Measurements from ENCODE around the gene SLC6A6. TPM values are rescaled to one million over a fixed set of nuclear protein-coding genes. Genes with fewer than 3 reads are reported as not detected.

SLC6A6 gene
- total and polyA plus RNA-seq, 2 experiments from 2014 or later, result 30.7 to 58.9 TPM

DNA sequence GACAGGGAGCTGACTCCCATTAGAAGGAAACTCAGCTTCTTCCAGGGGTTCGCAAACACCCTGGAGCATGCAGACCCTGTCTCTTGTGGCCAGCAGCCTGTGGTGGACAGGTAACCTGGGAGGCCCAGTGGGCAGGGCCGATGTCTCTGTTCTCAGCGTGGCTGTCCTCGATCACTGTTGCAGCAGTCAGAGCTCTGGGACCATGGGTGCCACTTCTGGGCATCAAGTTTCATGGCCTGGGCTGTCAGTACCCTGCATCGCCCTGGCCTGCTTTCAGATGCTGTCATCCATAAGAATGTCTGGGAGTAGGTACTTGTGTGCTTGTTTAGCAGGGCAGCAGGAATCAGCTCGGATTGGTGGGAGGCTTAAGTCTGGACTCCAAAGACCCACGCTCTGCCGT is 54.4 kb downstream of the SLC6A6 start:
- DNase-seq (ENCODE audit: low spot score), result no peak
- no peaks in the 10 kb centered on the region for H3K9me3 ChIP-seq (ENCODE audit: low read depth)
- 94% methylated on average over 8 of the region's 8 CpGs for WGBS (ENCODE audit: low lambda C conversion rate, missing lambda C conversion rate)
- H3K4me3 ChIP-seq, result no peak overlapping the region
- H3K79me2 ChIP-seq, result no peaks in the 10 kb centered on the region
- no peaks in the 10 kb centered on the region for H3K27me3 ChIP-seq
- no peaks in the 10 kb centered on the region for H4K20me1 ChIP-seq (ENCODE audit: insufficient read depth, poor library complexity, severe bottlenecking)
- TF ChIP-seq EZH2 (IDR thresholded peaks at IDR 0.05; ENCODE audit: borderline replicate concordance), result no peak
- TF ChIP-seq, protein P1, sequence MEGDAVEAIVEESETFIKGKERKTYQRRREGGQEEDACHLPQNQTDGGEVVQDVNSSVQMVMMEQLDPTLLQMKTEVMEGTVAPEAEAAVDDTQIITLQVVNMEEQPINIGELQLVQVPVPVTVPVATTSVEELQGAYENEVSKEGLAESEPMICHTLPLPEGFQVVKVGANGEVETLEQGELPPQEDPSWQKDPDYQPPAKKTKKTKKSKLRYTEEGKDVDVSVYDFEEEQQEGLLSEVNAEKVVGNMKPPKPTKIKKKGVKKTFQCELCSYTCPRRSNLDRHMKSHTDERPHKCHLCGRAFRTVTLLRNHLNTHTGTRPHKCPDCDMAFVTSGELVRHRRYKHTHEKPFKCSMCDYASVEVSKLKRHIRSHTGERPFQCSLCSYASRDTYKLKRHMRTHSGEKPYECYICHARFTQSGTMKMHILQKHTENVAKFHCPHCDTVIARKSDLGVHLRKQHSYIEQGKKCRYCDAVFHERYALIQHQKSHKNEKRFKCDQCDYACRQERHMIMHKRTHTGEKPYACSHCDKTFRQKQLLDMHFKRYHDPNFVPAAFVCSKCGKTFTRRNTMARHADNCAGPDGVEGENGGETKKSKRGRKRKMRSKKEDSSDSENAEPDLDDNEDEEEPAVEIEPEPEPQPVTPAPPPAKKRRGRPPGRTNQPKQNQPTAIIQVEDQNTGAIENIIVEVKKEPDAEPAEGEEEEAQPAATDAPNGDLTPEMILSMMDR (IDR thresholded peaks at IDR 0.05; ENCODE audit: poor library complexity), result no peak
- TF ChIP-seq EZH2phosphoT487 (IDR thresholded peaks at IDR 0.05; ENCODE audit: low read depth, severe bottlenecking, unreplicated experiment), result no peak
- no peaks in the 10 kb centered on the region for H3K9me2 ChIP-seq (replicated peaks; ENCODE audit: insufficient read depth)
- peaks cover 15% of the 10 kb centered on the region for H3K4me1 ChIP-seq (ENCODE audit: insufficient read depth)
- no peak overlapping the region for H2AFZ ChIP-seq
- H3K27ac ChIP-seq, result no peak overlapping the region
- no peak overlapping the region for H3K4me2 ChIP-seq
- no peaks in the 10 kb centered on the region for H3K36me3 ChIP-seq (replicated peaks; ENCODE audit: insufficient read depth, low read depth)

DNA sequence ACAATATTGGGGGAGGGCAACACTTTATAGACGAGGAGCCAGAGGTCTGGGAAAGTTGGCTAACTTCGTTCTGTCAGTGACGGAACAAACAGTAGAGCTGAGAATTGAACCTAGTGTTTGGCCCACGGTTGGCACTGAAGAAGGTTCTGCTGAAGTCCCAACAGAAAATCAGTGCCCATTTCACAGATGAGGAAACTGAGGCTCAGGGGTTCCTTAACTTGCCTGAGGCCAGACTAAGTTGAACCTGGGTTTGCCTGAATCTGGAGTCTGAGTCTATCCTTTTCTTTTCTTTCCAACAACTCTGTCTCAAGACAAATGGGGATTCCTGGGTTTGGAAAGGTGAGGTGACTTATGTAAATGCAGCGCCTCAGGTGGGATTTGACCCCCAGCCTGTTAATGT is 55.1 kb downstream of the SLC6A6 start:
- no peak overlapping the region for H3K4me3 ChIP-seq
- H3K9me2 ChIP-seq (replicated peaks; ENCODE audit: insufficient read depth), result no peaks in the 10 kb centered on the region
- no peak for TF ChIP-seq EZH2phosphoT487 (IDR thresholded peaks at IDR 0.05; ENCODE audit: low read depth, severe bottlenecking, unreplicated experiment)
- TF ChIP-seq, protein P1 (IDR thresholded peaks at IDR 0.05; ENCODE audit: poor library complexity), result no peak
- TF ChIP-seq EZH2 (IDR thresholded peaks at IDR 0.05; ENCODE audit: borderline replicate concordance), result no peak
- H3K79me2 ChIP-seq, result no peaks in the 10 kb centered on the region
- no peak for DNase-seq (ENCODE audit: low spot score)
- H3K36me3 ChIP-seq (replicated peaks; ENCODE audit: insufficient read depth, low read depth), result no peaks in the 10 kb centered on the region
- no peak overlapping the region for H3K27ac ChIP-seq
- H4K20me1 ChIP-seq (ENCODE audit: insufficient read depth, poor library complexity, severe bottlenecking), result no peaks in the 10 kb centered on the region
- no peak overlapping the region for H3K4me2 ChIP-seq
- peaks cover 8% of the 10 kb centered on the region for H3K4me1 ChIP-seq (ENCODE audit: insufficient read depth)
- H2AFZ ChIP-seq, result no peak overlapping the region
- no peaks in the 10 kb centered on the region for H3K9me3 ChIP-seq (ENCODE audit: low read depth)
- H3K27me3 ChIP-seq, result no peaks in the 10 kb centered on the region
- 98% methylated on average over 5 of the region's 5 CpGs for WGBS (ENCODE audit: low lambda C conversion rate, missing lambda C conversion rate)

DNA sequence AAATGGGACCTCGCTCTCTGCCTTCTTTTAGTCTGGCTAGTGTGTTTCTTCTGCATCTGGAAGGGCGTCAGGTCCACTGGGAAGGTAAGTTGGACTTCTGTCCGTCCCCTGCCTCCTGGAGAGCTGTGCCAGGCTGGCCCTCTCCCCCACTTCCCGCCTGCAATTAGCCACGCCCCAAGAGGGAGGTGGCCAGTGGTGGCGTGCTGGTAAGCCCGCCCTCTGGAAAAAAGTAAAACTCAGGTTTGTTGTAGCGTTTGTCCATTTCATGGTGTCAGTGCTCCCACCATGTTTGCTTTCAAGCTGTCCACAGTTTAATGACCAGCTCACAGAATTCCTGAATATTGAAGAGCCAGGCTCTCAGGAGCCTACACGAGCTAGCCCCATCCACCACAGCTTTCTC is 55.6 kb downstream of the SLC6A6 start:
- Histone ChIP-seq H3K27me3 (no peaks in the 10 kb centered on the region), H3K9me3 (ENCODE audit: low read depth) (no peaks in the 10 kb centered on the region), H2AFZ (no peak overlapping the region), H3K4me3 (no peak overlapping the region), H3K36me3 (replicated peaks; ENCODE audit: insufficient read depth, low read depth) (no peaks in the 10 kb centered on the region), H3K79me2 (no peaks in the 10 kb centered on the region), H3K4me1 (ENCODE audit: insufficient read depth) (peaks cover 5% of the 10 kb centered on the region), H3K4me2 (no peak overlapping the region), H4K20me1 (ENCODE audit: insufficient read depth, poor library complexity, severe bottlenecking) (no peaks in the 10 kb centered on the region), H3K9me2 (replicated peaks; ENCODE audit: insufficient read depth) (no peaks in the 10 kb centered on the region), H3K27ac (no peak overlapping the region)
- no peak for DNase-seq (ENCODE audit: low spot score)
- 67% methylated on average over 9 of the region's 9 CpGs for WGBS (ENCODE audit: low lambda C conversion rate, missing lambda C conversion rate)
- TF ChIP-seq EZH2 (IDR thresholded peaks at IDR 0.05; ENCODE audit: borderline replicate concordance), result no peak
- TF ChIP-seq EZH2phosphoT487 (IDR thresholded peaks at IDR 0.05; ENCODE audit: low read depth, severe bottlenecking, unreplicated experiment), result no peak
- TF ChIP-seq, protein P1 (IDR thresholded peaks at IDR 0.05; ENCODE audit: poor library complexity), result no peak

Measured in hepatocyte (in vitro differentiated cells).